BLaER1 (cell line): Measurements from ENCODE around the gene CPA4.

Source experiments
- H3K27ac ChIP-seq: shearing (Covaris generic); formaldehyde crosslinking; 2 replicates; pipeline ENCODE4 v1.8.1; 2022
- H3K27me3 ChIP-seq: shearing (Covaris generic); formaldehyde crosslinking; 2 replicates; pipeline ENCODE4 v1.8.1; 2022
- H3K36me3 ChIP-seq: shearing (Covaris generic); formaldehyde crosslinking; 2 replicates; pipeline ENCODE4 v1.8.1; 2022
- H3K4me1 ChIP-seq: shearing (Covaris generic); formaldehyde crosslinking; 2 replicates; pipeline ENCODE4 v1.8.1; 2022
- H3K4me2 ChIP-seq: shearing (Covaris generic); formaldehyde crosslinking; 2 replicates; pipeline ENCODE4 v1.8.1; 2022
- H3K4me3 ChIP-seq: shearing (Covaris generic); formaldehyde crosslinking; 2 replicates; pipeline ENCODE4 v1.8.1; 2022
- H3K9ac ChIP-seq: shearing (Covaris generic); formaldehyde crosslinking; 2 replicates; pipeline ENCODE4 v1.8.1; 2022
- H3K9me3 ChIP-seq: shearing (Covaris generic); formaldehyde crosslinking; 2 replicates; pipeline ENCODE4 v1.8.1; 2022
- H4K20me1 ChIP-seq: shearing (Covaris generic); formaldehyde crosslinking; 2 replicates; pipeline ENCODE4 v1.8.1; 2022
- Cebpa-rat ChIP-seq: shearing (Covaris generic); IDR thresholded peaks from 2 replicates; pipeline ENCODE4 v1.8.1; 2022

The CPA4 gene

GRCh38 chr7:130266258-130266960 is 26.6 kb upstream of the CPA4 start, which contains the start of gene CPA2:
TSS of gene CPA2 (plus strand) at chr7:130266863. CDS start at chr7:130266882, 19 bp downstream.
- Histone ChIP-seq H3K4me2 (no peak within 1 kb of the TSS), H3K9me3 (no peaks in the 10 kb centered on the region), H4K20me1 (no peaks in the 10 kb centered on the region), H3K4me3 (no peak within 1 kb of the TSS), H3K27ac (no peak within 1 kb of the TSS), H3K9ac (no peak within 1 kb of the TSS), H3K36me3 (no peaks in the 10 kb centered on the region), H3K27me3 (no peaks in the 10 kb centered on the region), H3K4me1 (peaks cover 10% of the 10 kb centered on the region)
- TF ChIP-seq Cebpa-rat: no peak

- Histone ChIP-seq H3K9me3 (no peaks in the 10 kb centered on the region), H3K27me3 (no peaks in the 10 kb centered on the region)
- no peak for TF ChIP-seq Cebpa-rat
These were observed 26.0 kb upstream of the CPA4 start for GRCh38 chr7:130266961-130267321.

GRCh38 chr7:130268463-130269317 is 24.3 kb upstream of the CPA4 start:
- Histone ChIP-seq H3K9me3 (no peaks in the 10 kb centered on the region), H3K36me3 (no peaks in the 10 kb centered on the region), H3K4me3 (no peak overlapping the region), H3K9ac (no peak overlapping the region), H3K27me3 (no peaks in the 10 kb centered on the region), H3K4me2 (no peak overlapping the region), H3K4me1 (peaks cover 11% of the 10 kb centered on the region), H3K27ac (no peak overlapping the region), H4K20me1 (no peaks in the 10 kb centered on the region)
- TF ChIP-seq Cebpa-rat: no peak

More at GRCh38 chr7:130266961-130267321, 26.0 kb upstream of the CPA4 start:
- peaks cover 10% of the 10 kb centered on the region for H3K4me1 ChIP-seq
- no peaks in the 10 kb centered on the region for H4K20me1 ChIP-seq
- H3K27ac ChIP-seq: no peak overlapping the region
- no peak overlapping the region for H3K4me2 ChIP-seq
- H3K9ac ChIP-seq: no peak overlapping the region
- H3K4me3 ChIP-seq: no peak overlapping the region
- H3K36me3 ChIP-seq: no peaks in the 10 kb centered on the region

- H3K4me3 ChIP-seq: no peak overlapping the region
- H3K4me1 ChIP-seq: peaks cover 12% of the 10 kb centered on the region
- H3K27ac ChIP-seq: no peak overlapping the region
- no peaks in the 10 kb centered on the region for H3K27me3 ChIP-seq
- no peak overlapping the region for H3K9ac ChIP-seq
- no peak overlapping the region for H3K4me2 ChIP-seq
- TF ChIP-seq Cebpa-rat: no peak
- H3K36me3 ChIP-seq: no peaks in the 10 kb centered on the region
- H4K20me1 ChIP-seq: no peaks in the 10 kb centered on the region
- H3K9me3 ChIP-seq: no peaks in the 10 kb centered on the region
These were observed 23.7 kb upstream of the CPA4 start for GRCh38 chr7:130269318-130269694.

- Histone ChIP-seq H3K9ac (no peak overlapping the region), H3K4me1 (peaks cover 18% of the 10 kb centered on the region), H3K4me3 (no peak overlapping the region), H3K36me3 (no peaks in the 10 kb centered on the region), H3K27ac (no peak overlapping the region), H4K20me1 (no peaks in the 10 kb centered on the region), H3K27me3 (no peaks in the 10 kb centered on the region), H3K4me2 (no peak overlapping the region), H3K9me3 (no peaks in the 10 kb centered on the region)
- TF ChIP-seq Cebpa-rat: no peak
These were observed 21.8 kb upstream of the CPA4 start for GRCh38 chr7:130270947-130271800.

- no peak overlapping the region for H3K4me3 ChIP-seq
- H3K4me1 ChIP-seq: peaks cover 18% of the 10 kb centered on the region
- H3K27ac ChIP-seq: no peak overlapping the region
- H3K9me3 ChIP-seq: no peaks in the 10 kb centered on the region; the same call in 1 of the 2 replicates
- TF ChIP-seq Cebpa-rat: no peak
- no peaks in the 10 kb centered on the region for H4K20me1 ChIP-seq
- no peaks in the 10 kb centered on the region for H3K27me3 ChIP-seq
- no peaks in the 10 kb centered on the region for H3K36me3 ChIP-seq
- H3K9ac ChIP-seq: no peak overlapping the region
- H3K4me2 ChIP-seq: peak overlapping the region; percentile 68
These were observed 20.4 kb upstream of the CPA4 start for GRCh38 chr7:130272381-130273080.

- no peak for TF ChIP-seq Cebpa-rat
- Histone ChIP-seq H4K20me1 (no peaks in the 10 kb centered on the region), H3K36me3 (no peaks in the 10 kb centered on the region), H3K4me3 (no peak overlapping the region), H3K9me3 (no peaks in the 10 kb centered on the region; the same call in 1 of the 2 replicates), H3K27ac (no peak overlapping the region), H3K27me3 (no peaks in the 10 kb centered on the region), H3K9ac (no peak overlapping the region), H3K4me2 (peak overlapping the region; percentile 68), H3K4me1 (peaks cover 18% of the 10 kb centered on the region)
These were observed 19.7 kb upstream of the CPA4 start for GRCh38 chr7:130273081-130273932.

- Histone ChIP-seq H3K27me3 (no peaks in the 10 kb centered on the region), H3K4me2 (no peak overlapping the region; the same call in 1 of the 2 replicates), H3K4me3 (no peak overlapping the region), H3K9me3 (no peaks in the 10 kb centered on the region; the same call in 1 of the 2 replicates), H3K27ac (no peak overlapping the region), H3K4me1 (peaks cover 18% of the 10 kb centered on the region), H3K36me3 (no peaks in the 10 kb centered on the region), H3K9ac (no peak overlapping the region), H4K20me1 (no peaks in the 10 kb centered on the region)
- no peak for TF ChIP-seq Cebpa-rat
These were observed 19.1 kb upstream of the CPA4 start for GRCh38 chr7:130273933-130274255.
